ENCODE results near the gene TTC7B. TPM values are rescaled to one million over a fixed set of nuclear protein-coding genes. Genes with fewer than 3 reads are reported as not detected.

TTC7B gene
- total and polyA plus RNA-seq, 2 of the 8 experiments (the other 6 are each of a cell fraction or from before 2014, with no cell fraction given) = 23.7 to 34.0 TPM

- TF ChIP-seq ATF2 (IDR thresholded peaks at IDR 0.05; ENCODE audit: low read length) (no peak), SUZ12 (IDR thresholded peaks at IDR 0.05; ENCODE audit: low read length) (no peak), SRF (IDR thresholded peaks at IDR 0.05; ENCODE audit: low read depth, low read length) (no peak), RXRA (IDR thresholded peaks at IDR 0.05; ENCODE audit: insufficient read depth, low read depth, low read length) (no peak)
These were observed 7.3 kb downstream of the TTC7B start (continued) for GRCh38 chr14:90808759-90809529.
